Measurements from ENCODE around the gene PDE4D. TPM values are rescaled to one million over a fixed set of nuclear protein-coding genes. Genes with fewer than 3 reads are reported as not detected.

The PDE4D gene
- total RNA-seq, 1 experiment from 2014 or later = 3.3 TPM

DNA sequence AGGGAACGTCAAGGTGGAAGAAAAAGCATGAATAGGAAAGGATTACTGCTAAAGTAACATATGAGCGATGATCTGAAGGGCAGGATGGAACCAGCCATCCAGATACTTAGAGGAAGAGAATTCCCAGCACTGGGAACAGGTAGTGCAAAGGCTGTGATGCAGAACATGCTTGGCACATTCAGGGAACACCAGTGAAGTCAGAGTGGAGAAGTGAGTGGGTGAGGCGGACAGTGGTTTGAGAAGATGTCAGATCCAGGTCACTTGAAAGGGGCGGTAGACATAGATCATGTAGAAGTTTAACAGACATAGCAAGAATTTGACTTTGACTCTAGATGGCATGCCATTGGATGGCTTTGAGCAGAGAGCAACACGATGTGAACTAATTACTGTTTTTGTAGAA lies 374.2 kb downstream of the PDE4D start (continued):
- TF ChIP-seq, protein P1, sequence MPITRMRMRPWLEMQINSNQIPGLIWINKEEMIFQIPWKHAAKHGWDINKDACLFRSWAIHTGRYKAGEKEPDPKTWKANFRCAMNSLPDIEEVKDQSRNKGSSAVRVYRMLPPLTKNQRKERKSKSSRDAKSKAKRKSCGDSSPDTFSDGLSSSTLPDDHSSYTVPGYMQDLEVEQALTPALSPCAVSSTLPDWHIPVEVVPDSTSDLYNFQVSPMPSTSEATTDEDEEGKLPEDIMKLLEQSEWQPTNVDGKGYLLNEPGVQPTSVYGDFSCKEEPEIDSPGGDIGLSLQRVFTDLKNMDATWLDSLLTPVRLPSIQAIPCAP (CRISPR knock-in tag; IDR thresholded peaks at IDR 0.05) = no peak
- TF ChIP-seq ZNF317 (CRISPR knock-in tag; IDR thresholded peaks at IDR 0.05; ENCODE audit: borderline replicate concordance, low read depth) (no peak), JAZF1 (CRISPR knock-in tag; IDR thresholded peaks at IDR 0.05) (no peak)

- no peak for DNase-seq (ENCODE audit: low spot score)
- POLR2A ChIA-PET = no interaction called here
- TF ChIP-seq ZNF512 (CRISPR knock-in tag; IDR thresholded peaks at IDR 0.05; ENCODE audit: borderline replicate concordance) (no peak), ZNF532 (CRISPR knock-in tag; IDR thresholded peaks at IDR 0.05; ENCODE audit: borderline replicate concordance) (no peak), SMAD4 (CRISPR knock-in tag; IDR thresholded peaks at IDR 0.05) (no peak)
- no peak for ATAC-seq
- Mint-ChIP-seq H3K27me3 (ENCODE audit: low read depth) (no peaks in the 10 kb centered on the region), H3K9me3 (peaks cover 7% of the 10 kb centered on the region), H3K4me3 (no peak overlapping the region), H3K36me3 (0 out of 2 replicates have a peak, but pooled peaks cover 7% of the 10 kb centered on the region), H3K27ac (no peak overlapping the region), H3K4me1 (no peaks in the 10 kb centered on the region; the same call in 1 of the 2 replicates)
- CTCF ChIA-PET = interaction anchor here (2.1 kb wide), 1 partner anchor 156 kb away, joined by 9 read pairs; no protein-coding TSS in a partner anchor
Observed at GRCh38 chr5:59517926-59518585, 375.5 kb downstream of the PDE4D start.

DNA sequence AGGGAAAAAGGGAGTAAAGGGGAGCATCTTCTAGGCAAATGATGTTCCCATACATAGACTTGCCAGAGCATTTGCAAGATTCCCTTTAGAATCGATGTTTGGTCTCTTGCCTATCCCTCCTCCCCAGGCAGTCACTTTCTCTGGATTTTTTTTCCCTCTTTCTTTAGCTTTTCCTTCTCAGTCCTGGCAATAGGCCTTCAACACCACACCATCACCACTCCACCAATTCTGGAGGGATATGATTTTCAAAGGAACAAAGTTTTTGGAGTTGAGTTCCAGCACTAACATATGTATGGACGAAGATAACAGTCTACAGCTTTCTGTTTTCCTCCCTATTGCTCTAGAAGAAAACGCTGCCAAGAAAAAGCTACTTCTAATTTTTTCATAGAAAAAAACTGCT lies 377.4 kb downstream of the PDE4D start:
- TF ChIP-seq FOXP4 (CRISPR knock-in tag; IDR thresholded peaks at IDR 0.05) = no peak
- no peaks in the 10 kb centered on the region for H3K9me3 Mint-ChIP-seq
- no peak for DNase-seq (ENCODE audit: low spot score)
- no peak overlapping the region for H3K4me3 Mint-ChIP-seq
- ChIA-PET POLR2A (no interaction called here), CTCF (interaction anchor here (2.1 kb wide), 1 partner anchor 158 kb away, joined by 9 read pairs; no protein-coding TSS in a partner anchor)
- H3K27me3 Mint-ChIP-seq (ENCODE audit: low read depth) = no peaks in the 10 kb centered on the region
- no peak for ATAC-seq
- no peaks in the 10 kb centered on the region for H3K36me3 Mint-ChIP-seq
- H3K27ac Mint-ChIP-seq = no peak overlapping the region
- no peaks in the 10 kb centered on the region; the same call in 1 of the 2 replicates for H3K4me1 Mint-ChIP-seq

GRCh38 chr5:59506285-59506877 lies 387.1 kb downstream of the PDE4D start:
- H3K27ac Mint-ChIP-seq = no peak overlapping the region
- H3K4me3 Mint-ChIP-seq = no peak overlapping the region
- TF ChIP-seq IRF2 (CRISPR knock-in tag; IDR thresholded peaks at IDR 0.05; ENCODE audit: borderline replicate concordance, low read depth) (no peak), ZNF671 (CRISPR knock-in tag; IDR thresholded peaks at IDR 0.05) (no peak), ZNF263 (CRISPR knock-in tag; IDR thresholded peaks at IDR 0.05; ENCODE audit: low read depth) (no peak), NFATC4 (CRISPR knock-in tag; IDR thresholded peaks at IDR 0.05) (no peak)
- TF ChIP-seq, protein P2, sequence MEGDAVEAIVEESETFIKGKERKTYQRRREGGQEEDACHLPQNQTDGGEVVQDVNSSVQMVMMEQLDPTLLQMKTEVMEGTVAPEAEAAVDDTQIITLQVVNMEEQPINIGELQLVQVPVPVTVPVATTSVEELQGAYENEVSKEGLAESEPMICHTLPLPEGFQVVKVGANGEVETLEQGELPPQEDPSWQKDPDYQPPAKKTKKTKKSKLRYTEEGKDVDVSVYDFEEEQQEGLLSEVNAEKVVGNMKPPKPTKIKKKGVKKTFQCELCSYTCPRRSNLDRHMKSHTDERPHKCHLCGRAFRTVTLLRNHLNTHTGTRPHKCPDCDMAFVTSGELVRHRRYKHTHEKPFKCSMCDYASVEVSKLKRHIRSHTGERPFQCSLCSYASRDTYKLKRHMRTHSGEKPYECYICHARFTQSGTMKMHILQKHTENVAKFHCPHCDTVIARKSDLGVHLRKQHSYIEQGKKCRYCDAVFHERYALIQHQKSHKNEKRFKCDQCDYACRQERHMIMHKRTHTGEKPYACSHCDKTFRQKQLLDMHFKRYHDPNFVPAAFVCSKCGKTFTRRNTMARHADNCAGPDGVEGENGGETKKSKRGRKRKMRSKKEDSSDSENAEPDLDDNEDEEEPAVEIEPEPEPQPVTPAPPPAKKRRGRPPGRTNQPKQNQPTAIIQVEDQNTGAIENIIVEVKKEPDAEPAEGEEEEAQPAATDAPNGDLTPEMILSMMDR (IDR thresholded peaks at IDR 0.05) = 0 out of 2 replicates have a peak, but pooled peaks have one; percentile 12
- TF ChIP-seq, protein P3, sequence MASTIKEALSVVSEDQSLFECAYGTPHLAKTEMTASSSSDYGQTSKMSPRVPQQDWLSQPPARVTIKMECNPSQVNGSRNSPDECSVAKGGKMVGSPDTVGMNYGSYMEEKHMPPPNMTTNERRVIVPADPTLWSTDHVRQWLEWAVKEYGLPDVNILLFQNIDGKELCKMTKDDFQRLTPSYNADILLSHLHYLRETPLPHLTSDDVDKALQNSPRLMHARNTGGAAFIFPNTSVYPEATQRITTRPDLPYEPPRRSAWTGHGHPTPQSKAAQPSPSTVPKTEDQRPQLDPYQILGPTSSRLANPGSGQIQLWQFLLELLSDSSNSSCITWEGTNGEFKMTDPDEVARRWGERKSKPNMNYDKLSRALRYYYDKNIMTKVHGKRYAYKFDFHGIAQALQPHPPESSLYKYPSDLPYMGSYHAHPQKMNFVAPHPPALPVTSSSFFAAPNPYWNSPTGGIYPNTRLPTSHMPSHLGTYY (CRISPR knock-in tag; IDR thresholded peaks at IDR 0.05) = no peak

More at GRCh38 chr5:59506285-59506877, 387.1 kb downstream of the PDE4D start:
- DNase-seq (ENCODE audit: low spot score) (no peak), ATAC-seq (no peak)
- H3K9me3 Mint-ChIP-seq = no peaks in the 10 kb centered on the region
- POLR2A ChIA-PET = no interaction called here
- no peaks in the 10 kb centered on the region for H3K36me3 Mint-ChIP-seq
- CTCF ChIA-PET = interaction anchor here (0.9 to 2.7 kb wide), 17 partner anchors 9 to 318 kb away, joined by 3 to 22 read pairs (median 4); no protein-coding TSS in a partner anchor
- H3K27me3 Mint-ChIP-seq (ENCODE audit: low read depth) = no peaks in the 10 kb centered on the region
- H3K4me1 Mint-ChIP-seq = no peaks in the 10 kb centered on the region; the same call in 1 of the 2 replicates
